Cortex of kidney (tissue), 1 donor: ENCODE data around the gene ASTN2.

Experiments used
- DNase-seq: peaks from one replicate; lab custom pipeline; 2025; lab: John Stamatoyannopoulos, UW

Gene ASTN2

GRCh38 chr9:117104716-117105495 is 310.0 kb downstream of the ASTN2 start:
- DNase-seq: no peak

DNA sequence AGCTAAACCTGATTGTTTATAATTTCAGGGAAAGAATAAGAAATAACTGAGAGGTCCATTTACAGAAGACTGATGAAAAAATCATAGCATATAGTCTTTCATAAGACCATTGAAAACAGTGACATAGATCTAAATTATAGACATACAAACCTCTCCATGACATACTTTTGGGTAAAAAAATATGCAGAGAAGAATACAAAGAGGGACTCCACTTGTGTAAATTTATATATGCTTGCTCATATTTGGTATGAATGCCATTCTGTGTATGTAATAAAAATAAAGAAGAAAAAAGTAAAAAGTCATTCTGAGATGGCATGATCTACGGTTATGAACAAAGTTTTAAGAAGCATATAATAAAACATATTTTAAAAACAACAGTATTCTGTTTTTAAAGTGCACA is 310.7 kb downstream of the ASTN2 start:
- DNase-seq: no peak

DNA sequence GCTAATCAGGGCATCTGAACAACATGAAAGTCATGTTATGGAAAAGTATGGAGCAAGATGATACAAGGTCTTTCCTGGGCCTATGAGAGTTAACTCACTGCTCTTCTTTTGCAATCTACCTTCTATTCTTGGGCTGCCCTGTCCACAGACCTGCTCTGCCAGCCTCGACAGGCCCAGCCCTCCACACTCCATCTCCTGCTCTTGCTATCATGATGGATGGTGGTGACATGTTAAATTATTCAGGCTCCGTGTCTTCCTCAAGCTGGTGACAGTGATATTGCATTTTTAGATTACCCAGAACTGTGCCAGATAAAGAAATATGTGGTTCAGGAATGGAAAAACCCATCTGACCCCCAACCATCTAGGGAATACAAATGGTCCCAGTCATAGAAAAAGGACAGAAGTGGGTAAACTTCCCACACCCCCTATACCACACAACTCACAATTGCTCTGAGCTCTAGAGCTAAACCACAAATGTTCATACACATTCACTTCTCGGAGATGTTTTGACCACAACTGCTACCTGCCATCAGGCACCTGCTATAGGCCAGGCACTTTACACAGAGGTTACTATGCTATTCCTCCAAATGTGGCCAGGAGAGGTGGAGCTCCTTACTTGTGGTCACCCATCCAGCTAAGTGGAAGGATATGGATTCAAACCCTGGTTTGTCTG is 311.3 kb downstream of the ASTN2 start:
- no peak for DNase-seq

- DNase-seq: no peak
Observed at GRCh38 chr9:117101008-117101407, 313.8 kb downstream of the ASTN2 start.

GRCh38 chr9:117098331-117098730 is 316.5 kb downstream of the ASTN2 start:
- DNase-seq: no peak

DNA sequence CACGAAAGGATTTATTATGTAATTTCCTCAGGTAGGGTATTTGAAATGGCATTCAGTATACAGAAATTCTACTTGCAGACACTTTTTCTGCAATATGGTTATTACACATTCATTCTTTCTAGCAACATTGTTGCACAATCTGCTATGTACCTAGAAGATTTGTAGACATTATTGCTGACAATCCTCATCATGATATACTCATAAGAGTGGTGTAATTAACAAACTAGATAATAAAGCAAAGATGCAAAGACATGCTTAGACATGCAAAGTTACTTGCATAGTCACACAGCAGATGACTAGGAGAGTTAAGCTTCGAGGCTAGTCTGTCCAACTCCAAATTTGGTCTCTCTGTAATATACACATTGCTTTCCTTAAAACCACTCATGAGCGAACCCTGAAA is 317.1 kb downstream of the ASTN2 start:
- no peak for DNase-seq

GRCh38 chr9:117096138-117096537 is 318.7 kb downstream of the ASTN2 start:
- no peak for DNase-seq

DNA sequence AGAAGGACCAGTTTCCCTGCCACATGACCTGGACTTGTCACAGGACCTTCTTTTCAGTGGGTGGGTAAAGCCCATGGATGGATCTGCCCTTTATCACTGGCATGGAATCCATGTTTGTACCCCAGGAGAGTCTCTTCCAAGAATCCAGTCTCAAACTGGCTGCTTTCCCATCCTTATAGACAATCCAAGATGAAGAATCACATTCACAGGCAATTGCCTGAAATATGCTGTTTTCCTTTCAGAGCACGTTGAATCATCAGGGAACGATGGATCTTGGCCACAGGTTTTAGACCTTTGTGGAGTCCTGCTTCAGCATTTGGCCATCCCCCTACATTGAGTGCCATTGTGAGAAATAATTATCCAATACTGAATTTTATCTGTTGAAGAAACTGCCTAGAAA is 319.8 kb downstream of the ASTN2 start:
- DNase-seq: no peak

DNA sequence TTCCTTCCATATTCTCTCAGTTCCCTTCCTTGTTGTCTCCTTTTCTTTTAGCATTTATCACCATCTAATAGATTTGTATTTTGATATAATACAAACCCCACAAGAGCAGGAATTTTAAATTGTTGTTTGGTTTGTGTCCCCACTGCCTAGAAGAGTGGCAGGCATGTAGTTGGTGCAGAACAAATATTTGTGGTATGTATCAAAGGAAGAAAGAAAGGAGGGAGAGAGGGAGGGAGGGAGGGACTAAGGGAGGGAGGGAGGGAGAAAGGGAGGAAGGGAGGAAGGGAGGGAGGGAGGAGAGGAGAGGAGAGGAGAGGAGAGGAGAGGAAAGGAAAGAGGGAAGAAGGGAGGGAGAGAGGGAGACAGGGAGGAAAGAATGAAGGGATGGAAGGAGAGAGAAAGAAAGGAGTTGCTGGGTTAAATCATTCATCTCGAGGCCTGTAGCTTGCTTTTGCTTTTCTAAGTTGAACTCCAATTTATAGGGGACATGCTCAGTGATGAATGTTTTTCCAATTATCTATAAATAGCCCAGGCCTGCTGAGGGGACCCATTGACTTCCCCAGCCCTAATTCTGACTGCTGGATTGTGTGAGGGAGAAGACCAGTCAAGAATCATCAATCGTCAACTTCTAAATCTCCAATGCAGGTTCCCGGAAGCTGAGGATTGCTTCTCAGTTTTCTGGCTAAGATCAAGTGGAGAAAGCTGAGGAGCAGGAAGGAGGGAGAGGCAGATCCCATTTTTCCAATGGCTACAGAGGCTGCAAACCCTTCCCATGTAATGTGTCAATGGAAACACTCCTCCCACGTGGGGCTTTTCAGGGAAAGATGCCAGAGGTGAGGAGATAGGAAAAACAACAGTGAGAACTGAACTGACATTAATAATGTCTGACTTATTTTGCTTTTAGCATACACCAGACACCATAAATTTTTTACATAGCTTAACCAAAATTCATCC is 320.7 kb downstream of the ASTN2 start:
- DNase-seq: no peak

GRCh38 chr9:117092582-117092981 is 322.3 kb downstream of the ASTN2 start:
- no peak for DNase-seq

- DNase-seq: no peak
Observed at GRCh38 chr9:117091529-117091928, 323.3 kb downstream of the ASTN2 start.

GRCh38 chr9:117088786-117089185 is 326.1 kb downstream of the ASTN2 start:
- DNase-seq: no peak

DNA sequence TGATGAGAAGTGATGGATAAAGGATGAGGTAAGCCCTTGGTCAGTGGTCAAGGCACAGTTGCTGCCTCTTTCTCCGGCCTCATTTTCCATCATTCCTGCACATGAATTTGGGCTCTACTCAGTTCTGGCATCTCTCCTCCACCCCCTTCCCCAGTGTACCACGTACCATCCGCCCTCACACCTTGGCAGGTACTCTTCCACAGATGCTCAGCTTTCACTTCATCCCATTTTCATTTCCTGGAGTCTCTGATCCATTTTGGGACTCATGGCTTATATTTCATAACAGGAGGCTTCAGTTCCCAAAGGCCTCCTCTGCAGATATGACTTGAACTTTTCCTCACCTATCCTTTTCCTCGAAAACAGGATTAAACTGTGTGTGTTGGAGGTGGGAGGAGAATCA is 326.7 kb downstream of the ASTN2 start:
- no peak for DNase-seq

DNA sequence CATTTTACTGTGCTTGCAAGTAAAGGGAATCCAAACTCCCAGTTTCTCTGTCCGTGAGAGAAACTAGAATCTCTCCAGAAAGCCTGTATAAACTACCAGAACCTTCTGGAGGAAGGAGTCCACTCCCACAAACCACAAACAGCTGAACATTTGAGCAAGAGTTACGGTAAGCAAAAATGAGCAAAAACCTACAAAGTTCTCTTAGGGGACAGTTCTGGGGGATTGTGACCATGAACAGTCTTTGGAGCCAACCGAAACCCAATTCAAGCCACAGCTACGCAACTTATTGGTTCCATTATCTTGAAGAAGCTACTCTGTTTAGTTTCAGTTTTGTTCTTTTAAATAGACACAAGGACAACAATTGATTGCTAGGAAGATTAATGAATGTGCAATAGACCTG is 330.6 kb downstream of the ASTN2 start:
- no peak for DNase-seq

GRCh38 chr9:117083559-117083958 is 331.3 kb downstream of the ASTN2 start:
- no peak for DNase-seq

GRCh38 chr9:117081641-117082317 is 333.1 kb downstream of the ASTN2 start:
- no peak for DNase-seq

- DNase-seq: no peak
Observed at GRCh38 chr9:117080765-117081390, 334.0 kb downstream of the ASTN2 start.

GRCh38 chr9:117076571-117077290 is 338.1 kb downstream of the ASTN2 start:
- DNase-seq: no peak

- DNase-seq: no peak
Observed at GRCh38 chr9:117075636-117076035, 339.2 kb downstream of the ASTN2 start.

DNA sequence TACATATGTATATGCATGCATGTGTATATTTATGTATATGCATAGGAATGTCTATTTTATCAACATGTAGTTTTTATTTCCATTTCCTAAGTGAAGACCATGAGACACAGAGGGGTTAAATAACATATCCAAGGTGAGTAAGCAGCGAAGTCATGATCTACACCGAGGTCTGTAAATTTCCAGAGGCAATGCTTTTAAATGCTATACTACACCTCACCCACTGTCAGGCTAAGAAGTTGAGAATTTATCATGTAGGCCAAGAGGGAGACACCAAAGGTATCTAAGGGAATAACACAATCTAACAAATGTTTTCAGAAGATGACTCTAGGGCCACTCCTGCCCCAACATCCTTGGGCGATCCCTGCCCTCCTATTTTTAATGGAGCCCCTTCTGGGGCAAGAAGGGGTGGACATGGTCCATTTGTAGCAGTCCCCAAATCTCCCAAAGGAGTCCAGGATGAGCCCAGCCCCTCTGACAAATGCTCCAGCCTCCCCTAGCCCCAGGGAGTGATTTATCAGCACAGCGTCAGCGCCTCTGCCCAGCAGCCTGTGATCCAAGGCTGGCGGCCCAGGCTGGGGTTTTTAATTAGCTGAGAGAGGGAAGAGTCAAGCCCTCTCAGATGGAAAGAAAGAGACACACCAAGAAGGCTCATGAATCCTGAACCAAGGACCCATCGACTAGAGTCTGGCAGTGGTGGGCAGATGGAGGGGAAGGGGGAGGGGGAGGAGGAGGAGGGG is 339.9 kb downstream of the ASTN2 start:
- DNase-seq: no peak
